ENCODE data around the gene PSMD6. TPM values are rescaled to one million over a fixed set of nuclear protein-coding genes. Genes with fewer than 3 reads are reported as not detected.

PSMD6 gene
- polyA plus RNA-seq, 2 donors = 36.0 to 80.7 TPM

DNA sequence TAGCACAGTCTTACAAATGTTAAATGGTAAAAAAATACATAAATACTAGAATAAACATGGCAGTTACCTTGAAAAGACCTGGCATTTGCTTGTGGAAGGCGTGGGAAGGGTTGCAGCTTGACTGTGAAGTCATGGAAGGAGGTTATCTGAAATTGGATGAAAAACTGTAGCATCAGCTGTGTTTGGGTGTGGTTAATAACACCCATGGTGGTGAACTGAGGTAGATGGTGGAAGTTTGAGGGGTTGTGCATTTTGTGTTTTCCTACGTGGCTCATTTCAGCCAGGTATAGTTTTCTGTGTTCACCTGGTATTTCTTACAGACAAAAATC lies 46.5 kb downstream of the PSMD6 start:
- H3K4me3 ChIP-seq (ENCODE audit: low read depth in 1 of 2, low read length in 2 of 2) = no peak overlapping the region
- WGBS, 2 donors = 65 to 88% methylated on average over 2 of the region's 2 CpGs
- no peaks in the 10 kb centered on the region for H3K27me3 ChIP-seq (ENCODE audit: control insufficient read depth in 1 of 2, insufficient read depth in 2 of 2, low read length in 2 of 2)
- peaks cover 4 to 11% of the 10 kb centered on the region in 2 donors for H3K4me1 ChIP-seq (ENCODE audit: control insufficient read depth in 2 of 2, insufficient read depth in 2 of 2, low read length in 1 of 2)
- peaks cover 0 to 2% of the 10 kb centered on the region in 2 donors for H3K9me3 ChIP-seq (ENCODE audit: control insufficient read depth in 2 of 2, insufficient read depth in 1 of 2, low read depth in 1 of 2, low read length in 1 of 2)
- H3K27ac ChIP-seq (ENCODE audit: low read depth in 2 of 2, low read length in 1 of 2) = peak overlapping the region; percentile 27 to 42
- H3K36me3 ChIP-seq (ENCODE audit: control insufficient read depth in 2 of 2, insufficient read depth in 2 of 2, low read length in 1 of 2) = peaks cover 5 to 10% of the 10 kb centered on the region in 2 donors

- peaks cover 4 to 11% of the 10 kb centered on the region in 2 donors for H3K4me1 ChIP-seq (ENCODE audit: control insufficient read depth in 2 of 2, insufficient read depth in 2 of 2, low read length in 1 of 2)
Measured at GRCh38 chr3:63976161-63976871, 47.0 kb downstream of the PSMD6 start.

DNA sequence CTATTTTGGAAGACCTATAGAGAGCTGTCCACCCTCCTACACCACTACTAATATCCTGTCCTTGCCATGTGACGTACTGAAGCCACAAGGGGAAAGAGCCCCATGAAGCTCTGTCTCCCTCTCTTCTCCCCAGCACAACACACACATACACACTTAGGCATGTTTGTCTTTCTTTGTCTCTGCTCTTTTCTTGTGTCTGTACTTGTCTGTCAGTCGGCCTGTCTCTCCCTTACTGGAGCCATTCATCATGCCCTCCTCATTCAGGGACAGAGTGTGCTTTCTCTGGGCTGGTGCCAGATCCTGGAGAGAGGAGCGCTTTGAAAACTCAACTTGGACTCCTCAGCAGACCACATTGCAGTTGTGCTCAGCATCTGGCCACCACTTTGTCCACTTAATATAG lies 47.6 kb downstream of the PSMD6 start:
- Histone ChIP-seq H3K36me3 (ENCODE audit: control insufficient read depth in 2 of 2, insufficient read depth in 2 of 2, low read length in 1 of 2) (peaks cover 0 to 5% of the 10 kb centered on the region in 2 donors), H3K27ac (ENCODE audit: low read depth in 2 of 2, low read length in 1 of 2) (peak overlapping the region in 1 of 2 donors; percentile 41), H3K4me1 (ENCODE audit: control insufficient read depth in 2 of 2, insufficient read depth in 2 of 2, low read length in 1 of 2) (peaks cover 4 to 8% of the 10 kb centered on the region in 2 donors), H3K9me3 (ENCODE audit: control insufficient read depth in 2 of 2, insufficient read depth in 1 of 2, low read depth in 1 of 2, low read length in 1 of 2) (peaks cover 0 to 2% of the 10 kb centered on the region in 2 donors), H3K27me3 (ENCODE audit: control insufficient read depth in 1 of 2, insufficient read depth in 2 of 2, low read length in 2 of 2) (no peaks in the 10 kb centered on the region), H3K4me3 (ENCODE audit: low read depth in 1 of 2, low read length in 2 of 2) (no peak overlapping the region)
- 33 to 45% methylated on average over 3 of the region's 3 CpGs for whole genome bisulfite sequencing, 2 donors

More at GRCh38 chr3:63976161-63976871, 47.0 kb downstream of the PSMD6 start:
- 73 to 76% methylated on average over 4 of the region's 4 CpGs for WGBS, 2 donors
- peaks cover 5 to 10% of the 10 kb centered on the region in 2 donors for H3K36me3 ChIP-seq (ENCODE audit: control insufficient read depth in 2 of 2, insufficient read depth in 2 of 2, low read length in 1 of 2)
- H3K27me3 ChIP-seq (ENCODE audit: control insufficient read depth in 1 of 2, insufficient read depth in 2 of 2, low read length in 2 of 2) = no peaks in the 10 kb centered on the region
- no peak overlapping the region for H3K4me3 ChIP-seq (ENCODE audit: low read depth in 1 of 2, low read length in 2 of 2)
- peaks cover 0 to 2% of the 10 kb centered on the region in 2 donors for H3K9me3 ChIP-seq (ENCODE audit: control insufficient read depth in 2 of 2, insufficient read depth in 1 of 2, low read depth in 1 of 2, low read length in 1 of 2)
- peak overlapping the region in 1 of 2 donors; percentile 41 for H3K27ac ChIP-seq (ENCODE audit: low read depth in 2 of 2, low read length in 1 of 2)

DNA sequence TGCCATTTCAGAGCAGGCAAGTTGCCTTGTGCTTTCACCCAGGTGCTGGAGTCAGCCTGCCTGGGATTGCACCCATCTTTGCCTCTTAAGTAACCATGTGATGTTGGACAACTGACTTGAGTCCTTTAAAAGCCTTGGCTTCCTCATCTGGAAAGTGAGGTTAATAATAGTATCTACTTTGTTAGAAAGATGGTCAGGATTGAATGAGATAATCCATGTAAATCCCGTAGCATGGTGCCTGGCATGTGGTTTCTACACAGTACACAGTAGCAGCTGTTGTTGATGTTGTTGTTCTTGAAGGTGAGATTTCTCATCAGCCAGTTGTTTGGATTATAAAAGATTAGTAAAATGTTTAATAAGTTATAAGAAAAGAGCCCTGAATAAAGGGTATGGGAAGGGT lies 48.8 kb downstream of the PSMD6 start:
- no peaks in the 10 kb centered on the region for H3K27me3 ChIP-seq (ENCODE audit: control insufficient read depth in 1 of 2, insufficient read depth in 2 of 2, low read length in 2 of 2)
- H3K27ac ChIP-seq (ENCODE audit: low read depth in 2 of 2, low read length in 1 of 2) = no peak overlapping the region
- peaks cover 0 to 3% of the 10 kb centered on the region in 2 donors for H3K36me3 ChIP-seq (ENCODE audit: control insufficient read depth in 2 of 2, insufficient read depth in 2 of 2, low read length in 1 of 2)
- H3K9me3 ChIP-seq (ENCODE audit: control insufficient read depth in 2 of 2, insufficient read depth in 1 of 2, low read depth in 1 of 2, low read length in 1 of 2) = peaks cover 0 to 2% of the 10 kb centered on the region in 2 donors
- WGBS, 2 donors = 60 to 77% methylated on average over 1 of the region's 1 CpG
- peaks cover 4 to 8% of the 10 kb centered on the region in 2 donors for H3K4me1 ChIP-seq (ENCODE audit: control insufficient read depth in 2 of 2, insufficient read depth in 2 of 2, low read length in 1 of 2)
- no peak overlapping the region for H3K4me3 ChIP-seq (ENCODE audit: low read depth in 1 of 2, low read length in 2 of 2)

- peaks cover 4 to 8% of the 10 kb centered on the region in 2 donors for H3K4me1 ChIP-seq (ENCODE audit: control insufficient read depth in 2 of 2, insufficient read depth in 2 of 2, low read length in 1 of 2)
- no peak overlapping the region for H3K4me3 ChIP-seq (ENCODE audit: low read depth in 1 of 2, low read length in 2 of 2)
- H3K36me3 ChIP-seq (ENCODE audit: control insufficient read depth in 2 of 2, insufficient read depth in 2 of 2, low read length in 1 of 2) = peaks cover 0 to 3% of the 10 kb centered on the region in 2 donors
- H3K27me3 ChIP-seq (ENCODE audit: control insufficient read depth in 1 of 2, insufficient read depth in 2 of 2, low read length in 2 of 2) = no peaks in the 10 kb centered on the region
- WGBS, 2 donors = 88 to 94% methylated on average over 8 of the region's 8 CpGs
- H3K9me3 ChIP-seq (ENCODE audit: control insufficient read depth in 2 of 2, insufficient read depth in 1 of 2, low read depth in 1 of 2, low read length in 1 of 2) = peaks cover 0 to 2% of the 10 kb centered on the region in 2 donors
- no peak overlapping the region for H3K27ac ChIP-seq (ENCODE audit: low read depth in 2 of 2, low read length in 1 of 2)
Measured at GRCh38 chr3:63973406-63973805, 49.9 kb downstream of the PSMD6 start.

DNA sequence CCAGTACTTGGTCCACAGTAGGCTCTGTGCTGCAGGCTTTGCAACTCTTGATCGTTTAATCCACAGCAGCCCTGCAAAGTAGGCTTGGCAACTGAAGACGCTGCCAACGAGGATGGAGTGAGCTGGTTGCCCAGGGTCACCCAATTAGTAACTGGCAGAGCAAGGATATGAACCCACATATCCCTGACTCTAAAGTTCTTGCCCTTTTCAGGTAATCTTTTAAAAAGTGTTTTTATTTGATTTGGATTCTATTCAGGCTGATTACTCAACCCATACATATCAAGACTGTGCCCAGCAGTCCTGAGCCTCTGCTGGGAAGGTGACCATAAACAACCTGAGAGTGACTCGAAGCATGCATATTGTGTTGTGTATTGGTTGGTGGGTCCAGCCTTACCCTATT lies 50.3 kb downstream of the PSMD6 start:
- peaks cover 0 to 2% of the 10 kb centered on the region in 2 donors for H3K9me3 ChIP-seq (ENCODE audit: control insufficient read depth in 2 of 2, insufficient read depth in 1 of 2, low read depth in 1 of 2, low read length in 1 of 2)
- peak overlapping the region in 1 of 2 donors; percentile 55 for H3K27ac ChIP-seq (ENCODE audit: low read depth in 2 of 2, low read length in 1 of 2)
- H3K4me1 ChIP-seq (ENCODE audit: control insufficient read depth in 2 of 2, insufficient read depth in 2 of 2, low read length in 1 of 2) = peaks cover 2 to 10% of the 10 kb centered on the region in 2 donors
- 42 to 56% methylated on average over 4 of the region's 4 CpGs for WGBS, 2 donors
- H3K4me3 ChIP-seq (ENCODE audit: low read depth in 1 of 2, low read length in 2 of 2) = no peak overlapping the region
- H3K36me3 ChIP-seq (ENCODE audit: control insufficient read depth in 2 of 2, insufficient read depth in 2 of 2, low read length in 1 of 2) = peaks cover 0 to 3% of the 10 kb centered on the region in 2 donors
- no peaks in the 10 kb centered on the region for H3K27me3 ChIP-seq (ENCODE audit: control insufficient read depth in 1 of 2, insufficient read depth in 2 of 2, low read length in 2 of 2)

DNA sequence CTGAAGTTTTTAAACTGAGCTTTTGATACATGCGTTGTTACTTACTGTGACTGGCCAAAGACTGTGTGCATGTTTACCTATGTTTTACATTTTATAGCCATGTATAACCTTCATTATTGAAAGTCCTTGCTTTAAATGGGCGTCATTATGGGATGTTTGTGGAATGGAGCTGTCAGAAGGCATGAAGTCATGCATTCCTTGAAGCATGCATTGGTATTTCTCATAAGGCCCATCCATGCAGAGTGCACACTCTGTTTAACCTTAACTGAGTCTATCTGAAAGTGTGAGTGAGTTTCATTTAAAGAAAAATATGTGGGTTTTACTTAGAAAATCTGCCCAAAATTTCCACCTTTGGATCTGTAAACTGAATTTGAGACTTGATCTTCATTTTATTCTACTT lies 51.1 kb downstream of the PSMD6 start:
- Histone ChIP-seq H3K27me3 (ENCODE audit: control insufficient read depth in 1 of 2, insufficient read depth in 2 of 2, low read length in 2 of 2) (no peaks in the 10 kb centered on the region), H3K4me3 (ENCODE audit: low read depth in 1 of 2, low read length in 2 of 2) (no peak overlapping the region), H3K36me3 (ENCODE audit: control insufficient read depth in 2 of 2, insufficient read depth in 2 of 2, low read length in 1 of 2) (peaks cover 0 to 3% of the 10 kb centered on the region in 2 donors), H3K27ac (ENCODE audit: low read depth in 2 of 2, low read length in 1 of 2) (no peak overlapping the region), H3K9me3 (ENCODE audit: control insufficient read depth in 2 of 2, insufficient read depth in 1 of 2, low read depth in 1 of 2, low read length in 1 of 2) (peaks cover 0 to 2% of the 10 kb centered on the region in 2 donors), H3K4me1 (ENCODE audit: control insufficient read depth in 2 of 2, insufficient read depth in 2 of 2, low read length in 1 of 2) (peaks cover 2 to 11% of the 10 kb centered on the region in 2 donors)
- 69 to 76% methylated on average over 2 of the region's 2 CpGs for WGBS, 2 donors

GRCh38 chr3:63970631-63971475 lies 52.4 kb downstream of the PSMD6 start:
- Histone ChIP-seq H3K36me3 (ENCODE audit: control insufficient read depth in 2 of 2, insufficient read depth in 2 of 2, low read length in 1 of 2) (peaks cover 0 to 3% of the 10 kb centered on the region in 2 donors), H3K4me1 (ENCODE audit: control insufficient read depth in 2 of 2, insufficient read depth in 2 of 2, low read length in 1 of 2) (peaks cover 2 to 11% of the 10 kb centered on the region in 2 donors), H3K9me3 (ENCODE audit: control insufficient read depth in 2 of 2, insufficient read depth in 1 of 2, low read depth in 1 of 2, low read length in 1 of 2) (peaks cover 0 to 2% of the 10 kb centered on the region in 2 donors), H3K27me3 (ENCODE audit: control insufficient read depth in 1 of 2, insufficient read depth in 2 of 2, low read length in 2 of 2) (no peaks in the 10 kb centered on the region), H3K4me3 (ENCODE audit: low read depth in 1 of 2, low read length in 2 of 2) (no peak overlapping the region), H3K27ac (ENCODE audit: low read depth in 2 of 2, low read length in 1 of 2) (peak overlapping the region in 1 of 2 donors; percentile 34)
- 53 to 63% methylated on average over 11 of the region's 11 CpGs for WGBS, 2 donors

- H3K9me3 ChIP-seq (ENCODE audit: control insufficient read depth in 2 of 2, insufficient read depth in 1 of 2, low read depth in 1 of 2, low read length in 1 of 2) = peaks cover 0 to 2% of the 10 kb centered on the region in 2 donors
- 27 to 44% methylated on average over 2 of the region's 2 CpGs for WGBS, 2 donors
- no peak overlapping the region for H3K4me3 ChIP-seq (ENCODE audit: low read depth in 1 of 2, low read length in 2 of 2)
- peaks cover 2 to 8% of the 10 kb centered on the region in 2 donors for H3K4me1 ChIP-seq (ENCODE audit: control insufficient read depth in 2 of 2, insufficient read depth in 2 of 2, low read length in 1 of 2)
- H3K36me3 ChIP-seq (ENCODE audit: control insufficient read depth in 2 of 2, insufficient read depth in 2 of 2, low read length in 1 of 2) = peaks cover 0 to 3% of the 10 kb centered on the region in 2 donors
- no peak overlapping the region for H3K27ac ChIP-seq (ENCODE audit: low read depth in 2 of 2, low read length in 1 of 2)
- H3K27me3 ChIP-seq (ENCODE audit: control insufficient read depth in 1 of 2, insufficient read depth in 2 of 2, low read length in 2 of 2) = no peaks in the 10 kb centered on the region
Measured at GRCh38 chr3:63969876-63970275, 53.4 kb downstream of the PSMD6 start.

Data from esophagus (tissue), 2 donors.